Kidney (tissue), 14 donors: ENCODE results near the gene SASH1. TPM values are rescaled to one million over a fixed set of nuclear protein-coding genes. Genes with fewer than 3 reads are reported as not detected.

ENCODE experiments used
- DNase-seq, 5 donors: peaks; one replicate each; pipeline ENCODE4 v3.0.0-alpha.2; 2013 to 2020
- FAIRE-seq: peaks from 2 replicates; lab custom pipeline; 2012; peaks lifted over from hg19 to GRCh38; lab: Jason Lieb, UNC
- H3K27ac ChIP-seq, 2 donors: one replicate each; pipeline ENCODE4 v1.7.0; 2013; ENCODE audit warnings: low read depth in 2 of 2, low read length in 2 of 2, inconsistent platforms in 1 of 2
- H3K27me3 ChIP-seq: one replicate; pipeline ENCODE4 v1.7.1; 2013; ENCODE audit warnings: low read length, inconsistent platforms; ENCODE audit not compliant: control insufficient read depth, insufficient read depth
- H3K36me3 ChIP-seq, 3 donors: one replicate each; pipeline versions ENCODE4 v1.7.0 to v1.7.1; 2013; ENCODE audit warnings: low read length in 3 of 3, control low read depth in 1 of 3, inconsistent platforms in 1 of 3; ENCODE audit not compliant: insufficient read depth in 3 of 3, control insufficient read depth in 2 of 3
- H3K4me1 ChIP-seq, 3 donors: one replicate each; pipeline versions ENCODE4 v1.7.0 to v1.7.1; 2013; ENCODE audit warnings: low read length in 3 of 3, inconsistent platforms in 1 of 3, low read depth in 1 of 3; ENCODE audit not compliant: control insufficient read depth in 2 of 3, insufficient read depth in 2 of 3
- H3K4me3 ChIP-seq, 3 donors: one replicate each; pipeline versions ENCODE4 v1.7.0 to v1.8.1; 2013; ENCODE audit warnings: low read length in 3 of 3, control low read depth in 1 of 3, inconsistent platforms in 1 of 3
- H3K9ac ChIP-seq, 3 donors: one replicate each; pipeline versions ENCODE4 v1.7.0 to v1.7.1; 2013; ENCODE audit warnings: low read length in 3 of 3, control low read depth in 1 of 3, inconsistent platforms in 1 of 3
- H3K9me3 ChIP-seq, 3 donors: one replicate each; pipeline versions ENCODE4 v1.7.0 to v1.7.1; 2013; ENCODE audit warnings: low read length in 3 of 3, control low read depth in 1 of 3, inconsistent platforms in 1 of 3; ENCODE audit not compliant: control insufficient read depth in 2 of 3, insufficient read depth in 1 of 3
- intact Hi-C: fragments of 100-400 bp; cut with DNase I; formaldehyde crosslinking; loops from one replicate; pipeline ENCODE4 v1.11.1; 2022
- polyA plus RNA-seq: library from polyadenylated mRNA; stranded (reverse); fragments of 350-450 nt; fragmentation: Illumina TruSeq; extraction: RNeasy Lipid Tissue Mini Kit (QIAGEN cat#74804); gene quantifications from one replicate; pipeline ENCODE4 v1.2.3, GENCODE V29; 2014; ENCODE audit warnings: low read depth, low replicate concordance; ENCODE audit not compliant: insufficient read depth
- total RNA-seq: library from RNA; stranded (reverse); fragmentation: NEBNext Ultra II Directional; extraction: Animal tissue kit (Norgen Biotek cat#: 25700); gene quantifications from one replicate; pipeline ENCODE4 v1.2.1, GENCODE V29; 2021
- TF ChIP-seq, protein P1 (sequence below): IDR thresholded peaks from 3 replicates; pipeline ENCODE4 v1.5.1; 2012; ENCODE audit warnings: mild to moderate bottlenecking, moderate library complexity, borderline replicate concordance; ENCODE audit not compliant: insufficient read depth; ENCODE audit errors: extremely low read depth
- donor health status: control.
- donor health status: control.
- donor health status: control.
- donor health status: control.
- donor health status: control.
- donor health status: DM: yes; HTN: yes; CAD: no.
- donor health status: Normal renal cell carcinoma (clear cell type).

Gene SASH1
- total and polyA plus RNA-seq, 2 donors from 2014 or later = 6.2 to 148 TPM

DNA sequence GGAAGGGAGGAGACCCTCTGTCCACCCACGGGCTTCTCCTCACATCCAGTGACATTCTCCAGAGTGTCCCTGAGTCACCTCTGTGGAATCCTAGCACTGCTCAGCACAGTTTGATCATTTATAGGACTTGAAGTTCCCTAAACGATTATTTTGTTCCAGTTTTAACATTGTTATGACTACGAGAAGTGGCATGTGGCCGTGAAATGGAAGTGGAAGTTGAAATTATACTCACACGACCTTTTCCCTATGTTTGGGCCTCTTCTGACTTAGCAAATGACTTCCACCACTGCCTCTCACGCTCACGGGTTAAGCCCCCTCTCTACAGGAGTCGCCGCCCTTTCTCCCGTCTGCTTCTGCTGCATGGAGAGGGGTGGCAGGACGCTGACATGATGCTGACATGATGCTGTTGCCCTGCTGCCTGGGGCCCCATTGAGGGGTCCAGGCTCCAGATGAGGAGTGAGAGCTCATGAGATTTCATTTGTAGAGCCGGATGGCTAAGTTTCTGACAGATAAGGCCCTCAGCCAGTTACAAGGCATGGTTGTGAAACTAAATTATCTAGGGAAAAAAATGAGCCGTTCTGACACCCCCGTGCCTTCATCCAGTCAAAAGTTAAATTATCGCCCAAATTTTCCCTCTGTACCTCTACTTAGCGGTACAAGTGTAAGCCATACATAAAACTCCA is 250.6 kb downstream of the SASH1 start:
- FAIRE-seq (no peak), DNase-seq (no peak)
- Histone ChIP-seq H3K27ac (no peak overlapping the region), H3K27me3 (no peaks in the 10 kb centered on the region), H3K4me3 (no peak overlapping the region), H3K9me3 (peaks cover 0 to 4% (median 4%) of the 10 kb centered on the region in 3 donors), H3K4me1 (no peaks in the 10 kb centered on the region), H3K9ac (no peak overlapping the region), H3K36me3 (no peaks in the 10 kb centered on the region)
- TF ChIP-seq, protein P1, sequence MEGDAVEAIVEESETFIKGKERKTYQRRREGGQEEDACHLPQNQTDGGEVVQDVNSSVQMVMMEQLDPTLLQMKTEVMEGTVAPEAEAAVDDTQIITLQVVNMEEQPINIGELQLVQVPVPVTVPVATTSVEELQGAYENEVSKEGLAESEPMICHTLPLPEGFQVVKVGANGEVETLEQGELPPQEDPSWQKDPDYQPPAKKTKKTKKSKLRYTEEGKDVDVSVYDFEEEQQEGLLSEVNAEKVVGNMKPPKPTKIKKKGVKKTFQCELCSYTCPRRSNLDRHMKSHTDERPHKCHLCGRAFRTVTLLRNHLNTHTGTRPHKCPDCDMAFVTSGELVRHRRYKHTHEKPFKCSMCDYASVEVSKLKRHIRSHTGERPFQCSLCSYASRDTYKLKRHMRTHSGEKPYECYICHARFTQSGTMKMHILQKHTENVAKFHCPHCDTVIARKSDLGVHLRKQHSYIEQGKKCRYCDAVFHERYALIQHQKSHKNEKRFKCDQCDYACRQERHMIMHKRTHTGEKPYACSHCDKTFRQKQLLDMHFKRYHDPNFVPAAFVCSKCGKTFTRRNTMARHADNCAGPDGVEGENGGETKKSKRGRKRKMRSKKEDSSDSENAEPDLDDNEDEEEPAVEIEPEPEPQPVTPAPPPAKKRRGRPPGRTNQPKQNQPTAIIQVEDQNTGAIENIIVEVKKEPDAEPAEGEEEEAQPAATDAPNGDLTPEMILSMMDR = no peak
- intact Hi-C loops = no loop called here

DNA sequence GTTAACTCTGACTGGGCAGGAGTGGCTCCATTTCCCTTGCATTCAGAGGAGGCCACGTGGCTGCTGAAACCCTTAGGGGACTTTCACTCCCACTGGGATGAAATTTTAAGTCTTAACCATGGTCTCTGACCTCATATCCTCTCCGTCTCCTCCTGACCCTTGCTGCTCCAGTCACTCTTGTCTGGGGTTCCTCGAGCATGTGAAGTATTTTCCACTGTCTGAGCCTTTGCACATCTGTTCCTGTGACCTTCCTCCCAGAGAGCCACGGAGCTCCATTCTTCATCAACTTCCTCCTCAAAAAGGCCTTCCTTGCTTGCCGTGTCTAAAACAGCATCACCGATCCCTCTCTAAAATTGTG is 251.2 kb downstream of the SASH1 start:
- no peak overlapping the region for H3K27ac ChIP-seq
- H3K36me3 ChIP-seq = no peaks in the 10 kb centered on the region
- DNase-seq (no peak), FAIRE-seq (no peak)
- H3K27me3 ChIP-seq = no peaks in the 10 kb centered on the region
- intact Hi-C loops = no loop called here
- no peak overlapping the region for H3K4me3 ChIP-seq
- peaks cover 0 to 4% (median 4%) of the 10 kb centered on the region in 3 donors for H3K9me3 ChIP-seq
- H3K4me1 ChIP-seq = no peaks in the 10 kb centered on the region
- TF ChIP-seq, protein P1 = no peak
- no peak overlapping the region for H3K9ac ChIP-seq

DNA sequence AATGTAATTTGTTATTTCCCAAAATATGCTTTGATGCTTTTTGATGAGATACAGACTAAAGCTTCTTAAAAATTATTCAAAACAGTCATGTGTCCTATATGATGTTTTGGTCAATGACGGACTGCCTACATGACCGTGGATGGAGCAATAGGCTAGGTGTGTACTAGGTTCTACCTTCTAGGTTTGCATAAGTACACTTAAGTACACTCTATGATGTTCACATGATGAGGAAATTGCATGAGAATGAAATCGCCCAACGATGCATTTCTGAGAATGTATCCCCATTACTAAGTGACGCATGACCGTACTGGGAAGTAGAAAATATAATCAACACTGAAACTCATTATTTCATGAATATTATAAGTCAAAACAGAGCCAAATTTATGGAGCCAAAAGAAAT is 252.9 kb downstream of the SASH1 start:
- Histone ChIP-seq H3K27ac (no peak overlapping the region), H3K36me3 (no peaks in the 10 kb centered on the region), H3K4me1 (no peaks in the 10 kb centered on the region), H3K9me3 (no peaks in the 10 kb centered on the region), H3K4me3 (no peak overlapping the region), H3K27me3 (no peaks in the 10 kb centered on the region), H3K9ac (no peak overlapping the region)
- TF ChIP-seq, protein P1 = no peak
- DNase-seq = no peak
- intact Hi-C loops = no loop called here
- FAIRE-seq = no peak

DNA sequence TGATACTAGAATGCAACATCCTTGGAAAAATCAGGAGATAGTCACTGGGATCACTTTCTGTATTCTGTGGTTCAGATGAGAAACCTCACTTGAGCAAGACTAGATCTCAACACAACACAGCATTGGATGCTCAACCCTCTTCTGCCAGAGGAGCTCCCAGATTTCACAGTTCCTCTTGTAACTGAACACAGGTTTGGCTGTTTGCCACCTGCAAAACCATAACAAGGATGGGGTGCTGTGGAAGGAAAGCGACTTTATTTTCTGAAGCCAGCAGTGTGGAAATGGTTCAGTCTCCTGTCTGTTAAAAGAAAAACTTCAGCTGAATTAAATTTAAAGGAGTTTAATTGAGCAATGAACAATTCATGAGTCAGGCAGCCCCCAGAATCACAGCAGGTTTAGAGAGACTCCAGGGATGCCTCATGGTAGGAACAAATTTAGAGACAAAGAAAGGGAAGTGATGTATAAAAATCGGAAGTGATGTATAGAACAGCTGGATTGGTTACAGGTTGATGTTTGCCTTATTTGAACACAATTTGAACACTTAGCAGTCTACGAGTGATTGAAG is 254.3 kb downstream of the SASH1 start:
- intact Hi-C loops = no loop called here
- H3K27me3 ChIP-seq = no peaks in the 10 kb centered on the region

More for the DNA sequence above, 254.3 kb downstream of the SASH1 start:
- Histone ChIP-seq H3K4me3 (no peak overlapping the region), H3K4me1 (no peaks in the 10 kb centered on the region), H3K9ac (no peak overlapping the region), H3K27ac (no peak overlapping the region), H3K9me3 (no peaks in the 10 kb centered on the region), H3K36me3 (no peaks in the 10 kb centered on the region)
- FAIRE-seq (no peak), DNase-seq (no peak)
- TF ChIP-seq, protein P1 = no peak
